ENCODE results near the gene PTGIS. TPM values are rescaled to one million over a fixed set of nuclear protein-coding genes. Genes with fewer than 3 reads are reported as not detected.

PTGIS gene
- total RNA-seq, 4 donors from 2014 or later, result 75.3 to 169 (median 137) TPM

GRCh38 chr20:49544535-49544934, 23.4 kb downstream of the PTGIS start:
- WGBS, 2 donors (ENCODE audit: low coverage in 1 of 2), result 94 to 96% methylated on average over 2 to 5 of the region's 5 CpGs

GRCh38 chr20:49543858-49544437, 24.0 kb downstream of the PTGIS start:
- TF ChIP-seq POLR2AphosphoS5 (IDR thresholded peaks at IDR 0.05) (no peak), EP300 (IDR thresholded peaks at IDR 0.05) (no peak), POLR2A (IDR thresholded peaks at IDR 0.05) (no peak), CTCF (IDR thresholded peaks at IDR 0.05) (no peak)
- Histone ChIP-seq H3K27ac (peak overlapping the region in 1 of 4 donors; percentile 43), H3K4me1 (peaks cover 0 to 9% (median 0%) of the 10 kb centered on the region in 3 donors), H3K9me3 (no peaks in the 10 kb centered on the region), H3K27me3 (no peaks in the 10 kb centered on the region), H3K4me3 (no peak overlapping the region), H3K36me3 (peaks cover 0 to 78% of the 10 kb centered on the region in 2 donors)
- no peak for ATAC-seq
- WGBS, 2 donors (ENCODE audit: low coverage in 1 of 2), result 60 to 64% methylated on average over 1 to 4 of the region's 10 CpGs

More at GRCh38 chr20:49544535-49544934, 23.4 kb downstream of the PTGIS start:
- no peak overlapping the region for H3K4me3 ChIP-seq
- peaks cover 0 to 78% of the 10 kb centered on the region in 2 donors for H3K36me3 ChIP-seq
- ATAC-seq, result no peak
- TF ChIP-seq EP300 (IDR thresholded peaks at IDR 0.05) (no peak), POLR2A (IDR thresholded peaks at IDR 0.05) (no peak), CTCF (IDR thresholded peaks at IDR 0.05) (no peak), POLR2AphosphoS5 (IDR thresholded peaks at IDR 0.05) (no peak)
- no peaks in the 10 kb centered on the region for H3K27me3 ChIP-seq
- H3K4me1 ChIP-seq, result peaks cover 0 to 9% (median 0%) of the 10 kb centered on the region in 3 donors
- H3K27ac ChIP-seq, result peak overlapping the region in 1 of 4 donors; percentile 43
- no peaks in the 10 kb centered on the region for H3K9me3 ChIP-seq

- H3K27ac ChIP-seq, result peak overlapping the region in 3 of 4 donors; percentile 13 to 43 (median 41)
- H3K4me1 ChIP-seq, result peaks cover 0 to 9% (median 0%) of the 10 kb centered on the region in 3 donors
- 74 to 80% methylated on average over 7 to 12 of the region's 13 CpGs for WGBS, 2 donors (ENCODE audit: low coverage in 1 of 2)
- H3K36me3 ChIP-seq, result peaks cover 0 to 78% of the 10 kb centered on the region in 2 donors
- ATAC-seq, result peak; percentile 16
- H3K9me3 ChIP-seq, result no peaks in the 10 kb centered on the region
- TF ChIP-seq POLR2A (IDR thresholded peaks at IDR 0.05) (no peak), EP300 (IDR thresholded peaks at IDR 0.05) (no peak), POLR2AphosphoS5 (IDR thresholded peaks at IDR 0.05) (no peak), CTCF (IDR thresholded peaks at IDR 0.05) (no peak)
- H3K4me3 ChIP-seq, result no peak overlapping the region
- no peaks in the 10 kb centered on the region for H3K27me3 ChIP-seq
These were observed 24.7 kb downstream of the PTGIS start for GRCh38 chr20:49543071-49543857.

- TF ChIP-seq CTCF (IDR thresholded peaks at IDR 0.05), result no peak
- TF ChIP-seq POLR2AphosphoS5 (IDR thresholded peaks at IDR 0.05), result no peak
- TF ChIP-seq EP300 (IDR thresholded peaks at IDR 0.05), result no peak
- no peak for TF ChIP-seq POLR2A (IDR thresholded peaks at IDR 0.05)
- 82% methylated on average over 4 of the region's 4 CpGs; no CpG with 5 or more reads in 1 of the 2 donors for WGBS, 2 donors (ENCODE audit: low coverage in 1 of 2)
These were observed 25.4 kb downstream of the PTGIS start for GRCh38 chr20:49542514-49542991.

More at GRCh38 chr20:49542514-49542991, 25.4 kb downstream of the PTGIS start:
- peak overlapping the region in 3 of 4 donors; percentile 41 to 55 (median 43) for H3K27ac ChIP-seq
- H3K4me3 ChIP-seq, result no peak overlapping the region
- no peaks in the 10 kb centered on the region for H3K9me3 ChIP-seq
- H3K36me3 ChIP-seq, result peaks cover 0 to 75% of the 10 kb centered on the region in 2 donors
- no peaks in the 10 kb centered on the region for H3K27me3 ChIP-seq
- peaks cover 0 to 9% (median 0%) of the 10 kb centered on the region in 3 donors for H3K4me1 ChIP-seq
- no peak for ATAC-seq

Data from gastroesophageal sphincter (tissue), 4 donors.